HepG2 (cell line): ENCODE measurements around the gene HOXA5. TPM values are rescaled to one million over a fixed set of nuclear protein-coding genes. Genes with fewer than 3 reads are reported as not detected.

Experiments
- BRF2 ChIP-seq: sonication (generic); formaldehyde crosslinking; IDR thresholded peaks from 2 replicates; pipeline ENCODE4 v1.8.1; 2022; ENCODE audit warnings: mild to moderate bottlenecking, missing genetic modification reagents
- DBP ChIP-seq: sonication (generic); formaldehyde crosslinking; IDR thresholded peaks from 2 replicates; pipeline ENCODE4 v1.4.0; 2020; ENCODE audit warnings: missing genetic modification reagents; ENCODE audit errors: not compliant biosample characterization
- E2F2 ChIP-seq: sonication (generic); formaldehyde crosslinking; IDR thresholded peaks from 2 replicates; pipeline ENCODE4 v1.4.0; 2020; ENCODE audit warnings: missing genetic modification reagents, borderline replicate concordance
- FOXA3 ChIP-seq: IDR thresholded peaks from 2 replicates; pipeline ENCODE4 v1.6.1; 2016; ENCODE audit warnings: missing genetic modification reagents, missing compliant biosample characterization
- FOXM1 ChIP-seq: sonication (generic); formaldehyde crosslinking; IDR thresholded peaks from 2 replicates; pipeline ENCODE4 v1.5.0; 2020; ENCODE audit warnings: missing genetic modification reagents
- HMG20B ChIP-seq: conservative IDR thresholded peaks from 2 replicates; pipeline ENCODE4 v1.6.1; 2016; ENCODE audit warnings: missing genetic modification reagents, missing compliant biosample characterization
- IRF9 ChIP-seq: sonication (generic); formaldehyde crosslinking; IDR thresholded peaks from 2 replicates; pipeline ENCODE4 v1.8.0; 2022; ENCODE audit warnings: missing genetic modification reagents, mild to moderate bottlenecking, borderline replicate concordance
- MXI1 ChIP-seq: IDR thresholded peaks from 3 replicates; pipeline ENCODE4 v1.6.1; 2012; ENCODE audit warnings: low read depth, low read length, inconsistent platforms, borderline replicate concordance
- NCOA2 ChIP-seq: sonication (generic); formaldehyde crosslinking; IDR thresholded peaks from 2 replicates; pipeline ENCODE4 v1.8.0; 2022; ENCODE audit warnings: inconsistent platforms
- NFAT5 ChIP-seq: sonication (generic); formaldehyde crosslinking; IDR thresholded peaks from 2 replicates; pipeline ENCODE4 v1.4.0; 2020; ENCODE audit warnings: missing genetic modification reagents
- NPAS2 ChIP-seq: sonication (generic); formaldehyde crosslinking; IDR thresholded peaks from 2 replicates; pipeline ENCODE4 v1.8.0; 2022; ENCODE audit warnings: mild to moderate bottlenecking, missing genetic modification reagents, borderline replicate concordance
- PHF8 ChIP-seq: sonication (generic); formaldehyde crosslinking; IDR thresholded peaks from 2 replicates; pipeline ENCODE4 v1.5.0; 2020; ENCODE audit warnings: missing genetic modification reagents
- YEATS2 ChIP-seq: sonication (generic); formaldehyde crosslinking; IDR thresholded peaks from 2 replicates; pipeline ENCODE4 v1.4.0; 2020; ENCODE audit warnings: missing genetic modification reagents, borderline replicate concordance
- ZBTB21 ChIP-seq: sonication (generic); formaldehyde crosslinking; IDR thresholded peaks from 2 replicates; pipeline ENCODE4 v1.4.0; 2020; ENCODE audit warnings: missing genetic modification reagents
- ZNF776 ChIP-seq: sonication (generic); formaldehyde crosslinking; IDR thresholded peaks from 2 replicates; pipeline ENCODE4 v1.4.0; 2020; ENCODE audit warnings: mild to moderate bottlenecking, missing genetic modification reagents
- ZNF841 ChIP-seq: sonication (generic); formaldehyde crosslinking; IDR thresholded peaks from 2 replicates; pipeline ENCODE4 v1.8.1; 2023; ENCODE audit warnings: missing genetic modification reagents, borderline replicate concordance
- polyA plus RNA-seq, 8 experiments: library from polyadenylated mRNA; depleted of rRNA in 3 of 8; stranded (reverse) in 7 of 8; unstranded in 1 of 8; fragments of >200 nt; fragmentation: Illumina TruSeq in 4 of 8; extraction: Trizol in 4 of 8; gene quantifications; 2 replicates each; pipeline versions ENCODE4 v1.2.1 to v1.2.3, GENCODE V29; 2011 to 2016; ENCODE audit warnings: low read depth in 4 of 8, missing spikeins in 1 of 8, mixed read lengths in 1 of 8; ENCODE audit not compliant: insufficient read depth in 1 of 8
- total RNA-seq, 5 experiments: library from RNA; depleted of rRNA; stranded (reverse); fragments of >200 nt; fragmentation: Illumina TruSeq; extraction: Trizol; gene quantifications; 2 replicates each; pipeline ENCODE4 v1.2.3, GENCODE V29; 2016; ENCODE audit warnings: low read depth in 1 of 5

Gene HOXA5
- total and polyA plus RNA-seq, 2 of the 13 experiments (the other 11 are each of a cell fraction or from before 2014, with no cell fraction given), result 3.2 to 3.6 TPM

- TF ChIP-seq DBP (CRISPR knock-in tag) (no peak), BRF2 (CRISPR knock-in tag) (peak; percentile 51; the same call in 1 of the 2 replicates), NCOA2 (CRISPR knock-in tag) (peak; percentile 80; the same call in 1 of the 2 replicates), ZBTB21 (peak; percentile 11; the same call in 1 of the 2 replicates), IRF9 (peak; percentile 48; the same call in 1 of the 2 replicates), FOXA3 (CRISPR knock-in tag) (peak; percentile 69), E2F2 (CRISPR knock-in tag) (no peak), HMG20B (0 out of 2 replicates have a peak, but pooled peaks have one; percentile 43), MXI1 (no peak), FOXM1 (CRISPR knock-in tag) (no peak), NPAS2 (CRISPR knock-in tag) (no peak), YEATS2 (CRISPR knock-in tag) (peak; percentile 23; the same call in 1 of the 2 replicates), ZNF776 (CRISPR knock-in tag) (0 out of 2 replicates have a peak, but pooled peaks have one; percentile 35), NFAT5 (CRISPR knock-in tag) (no peak), PHF8 (CRISPR knock-in tag) (peak; percentile 72), ZNF841 (CRISPR knock-in tag) (no peak)
Observed at GRCh38 chr7:27122077-27122910, 21.2 kb downstream of the HOXA5 start (continued).
